HK-2 (cell line): ENCODE data around the gene MGST3.
"Not testable (repeated sequence)": the region's sequence is repeated elsewhere in the genome, so short reads cannot be mapped to it uniquely, and the experiment has no call there.

ENCODE experiments used
- DNase-seq: peaks from one replicate; pipeline ENCODE4 v3.0.0-alpha.2; 2018; ENCODE audit not compliant: unreplicated experiment

MGST3 gene

DNA sequence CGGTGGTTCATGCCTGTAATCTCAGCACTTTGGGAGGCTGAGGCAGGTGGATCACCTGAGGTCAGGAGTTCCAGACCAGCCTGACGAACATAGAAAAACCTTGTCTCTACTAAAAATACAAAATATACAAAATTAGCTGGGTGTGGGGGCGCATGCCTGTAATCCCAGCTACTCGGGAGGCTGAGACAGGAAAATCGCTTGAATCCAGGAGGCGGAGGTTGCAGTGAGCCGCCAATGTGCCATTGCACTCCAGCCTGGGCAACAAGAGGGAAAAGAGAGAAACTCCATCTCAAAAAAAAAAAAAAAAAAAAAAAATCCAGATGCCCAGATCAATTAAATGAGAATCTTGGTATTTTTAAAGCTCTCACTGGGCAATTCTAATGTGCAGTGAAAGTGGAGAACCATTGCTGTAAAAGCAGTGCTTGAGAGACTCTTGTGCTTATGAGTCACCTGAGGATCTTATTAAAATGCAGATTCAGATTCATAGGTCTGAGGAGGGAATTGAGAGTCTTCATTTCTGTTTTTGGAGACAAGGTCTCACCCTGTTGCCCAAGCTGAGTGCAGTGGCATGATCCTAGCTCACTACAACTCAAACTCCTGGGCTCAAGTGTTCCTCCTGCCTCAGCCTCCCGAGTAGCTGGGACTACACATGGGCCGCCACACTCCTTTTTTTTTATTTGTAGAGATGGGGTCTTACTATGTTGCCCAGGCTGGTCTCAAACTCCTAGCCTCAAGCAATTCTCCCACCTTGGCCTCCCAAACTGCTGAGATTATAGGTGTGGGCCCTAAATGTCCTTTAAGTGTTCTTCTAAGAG is 27.9 kb downstream of the MGST3 start:
- not testable (repeated sequence) for DNase-seq

- DNase-seq: no peak
Measured at GRCh38 chr1:165659581-165659895, 28.5 kb downstream of the MGST3 start.

DNA sequence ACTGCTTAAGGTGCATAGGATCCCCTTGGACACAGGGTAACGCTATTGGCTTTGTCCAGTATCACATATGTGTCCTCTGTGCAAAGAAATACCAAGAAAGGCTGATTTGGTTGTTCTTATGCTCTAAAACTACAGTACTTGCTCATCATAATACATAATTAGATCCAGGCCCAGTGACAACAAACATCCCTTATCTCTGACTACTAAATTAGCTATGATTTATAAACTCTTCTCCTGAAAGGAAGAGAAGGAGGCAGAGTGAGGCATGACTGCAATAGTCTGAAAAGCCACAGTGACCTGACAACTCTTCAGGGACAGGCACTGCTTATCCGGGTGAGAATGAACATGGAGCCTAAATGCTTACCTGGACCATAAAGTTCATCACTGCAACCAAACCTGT is 30.7 kb downstream of the MGST3 start:
- DNase-seq: no peak

DNA sequence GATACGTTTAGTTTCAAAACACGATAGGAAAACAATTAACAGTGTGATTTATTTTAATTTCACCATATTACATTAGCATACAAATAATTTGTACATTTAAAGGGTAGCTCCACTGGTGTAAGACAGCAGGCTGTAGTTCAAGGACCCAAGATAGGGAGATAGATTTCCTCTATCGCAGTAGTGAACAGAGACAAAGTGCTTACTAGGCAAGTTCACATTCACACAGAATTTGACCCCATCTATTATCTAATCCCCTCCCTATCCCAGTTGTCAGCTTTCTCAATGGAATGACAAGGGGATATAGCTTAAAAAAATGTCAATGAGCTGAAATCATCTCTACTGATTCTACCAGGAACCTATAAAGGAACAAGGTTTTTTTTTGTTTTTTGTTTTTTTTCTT is 31.2 kb downstream of the MGST3 start:
- no peak for DNase-seq

DNA sequence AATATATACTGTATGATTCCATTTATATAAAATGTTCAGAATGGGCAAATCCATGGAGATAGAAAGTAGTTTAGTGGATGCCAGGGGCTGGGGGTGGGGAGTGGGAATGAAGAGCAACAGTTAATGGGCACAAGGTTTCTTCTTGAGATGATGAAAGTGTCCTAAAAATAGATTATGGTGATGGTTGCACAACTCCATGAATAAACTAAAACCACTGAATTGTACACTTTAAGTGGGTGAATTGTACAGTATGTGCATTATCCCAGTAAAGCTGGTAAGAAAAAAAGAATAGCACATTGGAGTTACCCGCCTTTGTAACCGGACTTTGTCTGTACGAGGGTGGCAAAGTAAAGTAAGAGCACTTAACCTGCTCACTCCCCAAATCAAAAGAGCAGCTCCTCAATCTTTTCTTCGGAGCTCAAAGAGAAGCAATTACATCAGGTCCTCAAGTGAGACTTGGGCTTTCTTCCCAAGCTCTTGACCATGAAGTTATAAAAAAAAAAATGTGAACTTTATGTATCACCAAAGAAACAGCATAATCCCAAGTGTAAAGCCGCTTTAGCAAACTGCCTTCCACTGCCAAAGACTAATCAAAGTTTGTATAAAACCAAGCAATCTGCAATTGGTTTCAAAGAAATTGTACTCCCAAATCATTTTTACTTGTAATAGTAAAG is 35.3 kb downstream of the MGST3 start:
- DNase-seq: no peak

DNA sequence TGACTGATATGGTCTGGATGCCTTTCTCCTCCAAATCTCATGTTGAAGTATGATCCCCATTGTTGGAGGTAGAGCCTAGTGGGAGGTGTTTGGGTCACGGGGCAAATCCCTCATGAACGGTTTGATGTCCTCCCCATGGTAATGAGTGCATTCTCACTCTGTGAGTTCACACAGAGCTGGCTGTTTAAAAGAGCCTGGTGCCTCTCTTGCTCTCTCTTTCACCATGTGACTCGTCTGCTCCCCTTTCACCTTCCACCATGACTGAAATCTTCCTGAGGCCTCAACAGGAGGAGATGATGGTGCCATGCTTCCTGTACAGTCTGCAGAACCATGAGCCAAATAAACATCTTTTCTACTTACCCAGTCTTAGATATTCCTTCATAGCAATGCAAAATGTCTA is 37.1 kb downstream of the MGST3 start:
- DNase-seq: no peak

- DNase-seq: no peak
Measured at GRCh38 chr1:165671526-165671925, 40.5 kb downstream of the MGST3 start.

DNA sequence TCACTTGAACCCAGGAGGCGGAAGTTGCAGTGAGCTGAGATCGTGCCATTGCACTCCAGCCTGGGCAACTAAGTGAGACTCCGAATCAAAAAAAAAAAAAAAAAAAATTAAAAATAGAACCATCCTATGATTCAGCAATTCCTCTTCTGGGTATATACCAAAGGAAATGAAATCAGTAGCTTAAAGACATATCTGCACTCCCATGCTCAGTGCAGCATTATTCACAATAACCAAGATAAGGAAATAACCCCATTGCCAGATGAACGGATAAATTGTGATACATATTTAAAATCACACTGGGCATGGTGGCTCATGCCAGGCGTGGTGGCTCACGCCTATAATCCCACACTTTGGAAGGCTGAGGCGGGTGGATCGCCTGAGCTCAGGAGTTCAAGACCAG is 43.6 kb downstream of the MGST3 start:
- DNase-seq: no peak

DNA sequence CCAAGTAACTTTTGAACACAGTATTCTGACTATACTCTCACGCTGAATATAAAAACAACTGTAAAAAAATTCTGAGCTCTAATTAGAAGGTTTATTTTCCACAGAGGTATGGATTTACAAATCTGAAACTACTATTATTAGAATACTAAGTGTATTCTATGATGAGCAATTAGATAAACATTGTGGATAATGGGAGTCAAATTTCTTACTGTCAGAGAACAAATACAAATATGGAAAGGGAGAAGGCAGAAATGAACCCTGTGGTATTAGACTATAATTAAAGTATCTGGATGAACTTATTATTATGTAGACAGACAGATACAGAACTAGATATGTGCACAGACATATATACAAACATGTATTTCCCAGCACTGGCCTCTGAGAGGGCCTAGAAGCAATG is 44.8 kb downstream of the MGST3 start:
- DNase-seq: no peak

DNA sequence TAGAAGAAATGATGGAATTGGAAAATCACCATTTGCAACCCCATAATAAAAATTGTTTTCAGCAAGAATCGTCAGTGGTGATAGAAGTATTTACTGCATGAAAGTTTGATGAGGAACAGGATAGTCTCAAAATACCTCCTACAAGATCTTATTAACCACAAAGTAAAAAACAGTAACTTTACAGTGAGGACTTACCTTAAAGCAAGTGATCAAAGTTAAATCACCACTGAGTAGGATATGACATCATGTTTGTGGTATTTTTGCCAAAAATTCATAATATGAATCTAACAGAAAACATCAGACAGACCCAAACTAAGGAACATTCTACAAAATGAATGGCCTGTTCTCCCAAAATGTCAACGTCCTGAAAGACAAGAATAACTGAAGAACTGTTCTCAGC is 47.5 kb downstream of the MGST3 start:
- no peak for DNase-seq

- no peak for DNase-seq
Measured at GRCh38 chr1:165679282-165680036, 48.4 kb downstream of the MGST3 start.

- DNase-seq: no peak
Measured at GRCh38 chr1:165680303-165680702, 49.3 kb downstream of the MGST3 start.

DNA sequence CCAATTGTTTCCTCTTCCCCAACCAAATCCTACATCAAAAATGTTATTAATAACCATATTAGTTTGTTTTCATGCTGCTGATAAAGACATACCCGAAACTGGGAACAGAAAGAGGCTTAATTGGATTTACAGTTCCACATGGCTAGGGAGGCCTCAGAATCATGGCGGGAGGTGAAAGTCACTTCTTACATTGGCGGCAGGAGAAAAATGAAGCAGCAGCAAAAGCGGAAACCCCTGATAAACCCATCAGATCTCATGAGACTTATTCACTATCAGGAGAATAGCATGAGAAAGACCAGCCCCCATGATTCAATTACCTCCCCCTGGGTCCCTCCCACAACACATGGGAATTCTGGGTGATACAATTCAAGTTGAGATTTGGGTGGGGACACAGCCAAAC is 49.7 kb downstream of the MGST3 start:
- DNase-seq: not testable (repeated sequence)

DNA sequence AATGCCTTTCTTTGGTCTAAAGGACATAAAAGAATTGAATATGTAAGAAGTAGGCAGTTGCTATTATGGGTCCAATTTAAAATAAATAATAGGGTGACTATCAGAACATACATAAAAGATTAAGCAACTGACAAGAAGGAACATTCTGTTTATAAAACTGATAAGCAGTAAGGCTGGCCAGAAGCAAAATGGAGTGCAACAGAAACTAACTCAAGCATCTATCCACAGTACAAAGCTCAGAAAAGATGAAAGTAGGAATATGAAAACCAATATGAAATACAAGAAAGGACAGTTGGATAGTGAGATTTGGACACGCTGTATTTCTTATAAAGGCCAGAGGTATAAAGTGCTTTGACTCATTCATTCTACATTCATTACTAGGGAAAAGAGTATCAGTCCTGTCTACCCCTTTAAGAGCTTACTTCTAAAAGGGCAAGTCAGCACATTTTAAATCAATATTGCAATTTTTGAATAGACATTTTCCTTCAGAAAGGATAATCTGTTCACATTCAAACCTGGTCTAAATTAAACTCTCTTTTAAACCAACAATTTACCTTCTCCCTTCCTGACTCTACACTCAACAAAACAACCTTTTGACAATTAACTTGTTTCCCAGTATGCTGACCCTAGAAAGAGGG is 52.9 kb downstream of the MGST3 start:
- no peak for DNase-seq

- DNase-seq: no peak
Measured at GRCh38 chr1:165686121-165686970, 55.3 kb downstream of the MGST3 start.

- DNase-seq: no peak
Measured at GRCh38 chr1:165686971-165687433, 56.0 kb downstream of the MGST3 start.

GRCh38 chr1:165688046-165688445 is 57.0 kb downstream of the MGST3 start:
- DNase-seq: no peak

- DNase-seq: no peak
Measured at GRCh38 chr1:165695031-165695430, 64.0 kb downstream of the MGST3 start.

GRCh38 chr1:165696625-165697100 is 65.6 kb downstream of the MGST3 start:
- DNase-seq: no peak

DNA sequence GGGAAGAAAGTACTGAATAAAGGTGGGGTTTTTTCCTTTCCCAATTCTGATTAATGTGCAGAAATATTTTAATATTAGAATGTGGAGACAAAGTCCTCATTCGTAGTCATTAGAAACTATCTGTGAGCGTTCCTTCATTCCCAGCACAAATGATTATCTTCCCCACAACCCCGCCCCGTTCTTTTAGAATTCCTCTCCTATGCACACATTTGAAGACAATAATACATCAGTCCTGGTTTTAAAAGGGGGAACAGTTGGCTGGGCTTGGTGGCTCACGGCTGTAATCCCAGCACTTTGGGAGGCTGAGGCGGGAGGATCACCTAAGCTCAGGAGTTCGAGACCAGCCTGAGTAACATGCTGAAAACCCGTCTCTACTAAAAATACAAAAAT is 66.5 kb downstream of the MGST3 start:
- DNase-seq: no peak
